Head of caudate nucleus (tissue), 42 donors: Measurements from ENCODE around the gene FLNC.
A peak's percentile ranks its signal among the peaks of the same experiment; 100 is the strongest.

ENCODE experiments used
- DNase-seq, 42 donors: peaks; one replicate each; pipeline versions ENCODE4 v3.0.0 to v3.0.0-alpha.2; 2020 to 2021; ENCODE audit warnings: mixed read lengths in 7 of 42
- intact Hi-C: fragments of 100-400 bp; cut with DNase I; formaldehyde crosslinking; loops from one replicate; pipeline ENCODE4 v1.15.0; 2022

FLNC gene, protein sequence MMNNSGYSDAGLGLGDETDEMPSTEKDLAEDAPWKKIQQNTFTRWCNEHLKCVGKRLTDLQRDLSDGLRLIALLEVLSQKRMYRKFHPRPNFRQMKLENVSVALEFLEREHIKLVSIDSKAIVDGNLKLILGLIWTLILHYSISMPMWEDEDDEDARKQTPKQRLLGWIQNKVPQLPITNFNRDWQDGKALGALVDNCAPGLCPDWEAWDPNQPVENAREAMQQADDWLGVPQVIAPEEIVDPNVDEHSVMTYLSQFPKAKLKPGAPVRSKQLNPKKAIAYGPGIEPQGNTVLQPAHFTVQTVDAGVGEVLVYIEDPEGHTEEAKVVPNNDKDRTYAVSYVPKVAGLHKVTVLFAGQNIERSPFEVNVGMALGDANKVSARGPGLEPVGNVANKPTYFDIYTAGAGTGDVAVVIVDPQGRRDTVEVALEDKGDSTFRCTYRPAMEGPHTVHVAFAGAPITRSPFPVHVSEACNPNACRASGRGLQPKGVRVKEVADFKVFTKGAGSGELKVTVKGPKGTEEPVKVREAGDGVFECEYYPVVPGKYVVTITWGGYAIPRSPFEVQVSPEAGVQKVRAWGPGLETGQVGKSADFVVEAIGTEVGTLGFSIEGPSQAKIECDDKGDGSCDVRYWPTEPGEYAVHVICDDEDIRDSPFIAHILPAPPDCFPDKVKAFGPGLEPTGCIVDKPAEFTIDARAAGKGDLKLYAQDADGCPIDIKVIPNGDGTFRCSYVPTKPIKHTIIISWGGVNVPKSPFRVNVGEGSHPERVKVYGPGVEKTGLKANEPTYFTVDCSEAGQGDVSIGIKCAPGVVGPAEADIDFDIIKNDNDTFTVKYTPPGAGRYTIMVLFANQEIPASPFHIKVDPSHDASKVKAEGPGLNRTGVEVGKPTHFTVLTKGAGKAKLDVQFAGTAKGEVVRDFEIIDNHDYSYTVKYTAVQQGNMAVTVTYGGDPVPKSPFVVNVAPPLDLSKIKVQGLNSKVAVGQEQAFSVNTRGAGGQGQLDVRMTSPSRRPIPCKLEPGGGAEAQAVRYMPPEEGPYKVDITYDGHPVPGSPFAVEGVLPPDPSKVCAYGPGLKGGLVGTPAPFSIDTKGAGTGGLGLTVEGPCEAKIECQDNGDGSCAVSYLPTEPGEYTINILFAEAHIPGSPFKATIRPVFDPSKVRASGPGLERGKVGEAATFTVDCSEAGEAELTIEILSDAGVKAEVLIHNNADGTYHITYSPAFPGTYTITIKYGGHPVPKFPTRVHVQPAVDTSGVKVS (N-terminal part only)

DNA sequence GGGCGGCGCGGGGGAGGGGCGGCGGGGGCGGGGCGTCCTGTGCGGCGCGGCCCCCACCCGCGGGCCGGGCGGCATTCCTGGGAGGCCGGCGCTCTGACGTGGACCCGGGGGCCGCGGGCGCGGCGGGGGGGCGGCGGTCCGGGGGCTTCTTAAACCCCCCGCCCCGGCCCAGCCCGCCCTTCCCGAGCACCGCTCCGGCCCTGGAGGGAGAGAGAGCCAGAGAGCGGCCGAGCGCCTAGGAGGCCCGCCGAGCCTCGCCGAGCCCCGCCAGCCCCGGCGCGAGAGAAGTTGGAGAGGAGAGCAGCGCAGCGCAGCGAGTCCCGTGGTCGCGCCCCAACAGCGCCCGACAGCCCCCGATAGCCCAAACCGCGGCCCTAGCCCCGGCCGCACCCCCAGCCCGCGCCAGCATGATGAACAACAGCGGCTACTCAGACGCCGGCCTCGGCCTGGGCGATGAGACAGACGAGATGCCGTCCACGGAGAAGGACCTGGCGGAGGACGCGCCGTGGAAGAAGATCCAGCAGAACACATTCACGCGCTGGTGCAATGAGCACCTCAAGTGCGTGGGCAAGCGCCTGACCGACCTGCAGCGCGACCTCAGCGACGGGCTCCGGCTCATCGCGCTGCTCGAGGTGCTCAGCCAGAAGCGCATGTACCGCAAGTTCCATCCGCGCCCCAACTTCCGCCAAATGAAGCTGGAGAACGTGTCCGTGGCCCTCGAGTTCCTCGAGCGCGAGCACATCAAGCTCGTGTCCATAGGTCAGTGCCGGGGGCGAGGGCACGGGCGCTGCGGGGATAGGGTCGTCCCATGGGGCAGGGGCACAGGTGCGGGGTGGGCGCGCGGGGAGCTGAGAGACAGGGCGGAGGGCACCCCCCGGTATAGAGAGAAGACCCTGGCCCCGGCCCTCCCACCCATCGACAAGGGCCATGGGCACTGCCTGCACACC is at the start of gene FLNC:
FLNC (plus strand) TSS at position 176 of the 947 bp plus-strand sequence; CDS start at position 408, 232 bp downstream.
- DNase-seq: peak in 3 of 42 donors; percentile 12 to 57 (median 31)
- intact Hi-C loops: no loop called here

DNA sequence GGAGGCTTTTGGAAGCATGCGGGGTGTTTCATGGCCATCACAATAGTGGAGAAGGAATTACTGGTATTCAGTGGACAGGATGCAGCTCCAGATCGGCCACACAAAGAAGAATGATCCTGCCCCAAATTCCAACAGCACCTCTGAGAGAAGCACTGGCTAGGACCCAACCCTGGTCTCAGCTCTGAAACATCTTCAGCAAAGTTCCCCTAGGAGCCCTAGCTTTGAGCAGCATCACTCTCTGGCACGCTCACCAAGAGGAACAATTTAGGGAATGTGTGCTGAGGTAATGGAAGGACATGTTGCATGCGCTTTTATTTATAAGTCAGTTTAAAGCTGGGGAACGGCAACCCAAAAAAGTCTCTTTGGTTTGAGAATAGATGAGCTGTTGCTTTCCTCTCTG is 49.1 kb upstream of the FLNC start:
- no peak for DNase-seq
- intact Hi-C loops: no loop called here

DNA sequence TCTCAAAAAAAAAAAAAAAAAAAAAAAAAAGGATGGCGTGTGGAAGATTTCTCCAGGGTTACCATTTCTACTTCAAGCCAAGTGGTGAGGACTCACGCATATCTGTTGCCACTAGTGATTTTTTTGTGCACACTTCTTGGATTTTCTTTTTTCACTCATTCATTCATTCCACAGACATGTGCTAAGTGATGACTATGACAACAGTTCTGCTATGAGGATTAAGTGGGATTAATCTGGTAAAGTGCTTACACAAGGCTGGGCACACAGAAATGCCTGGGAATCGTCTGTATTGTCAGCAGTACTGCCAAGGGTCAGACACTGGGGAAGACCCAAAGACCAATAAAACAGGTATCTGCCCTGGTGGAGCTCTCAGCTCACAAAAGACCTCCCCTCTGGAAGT is 48.4 kb upstream of the FLNC start:
- intact Hi-C loops: no loop called here
- DNase-seq: no peak

DNA sequence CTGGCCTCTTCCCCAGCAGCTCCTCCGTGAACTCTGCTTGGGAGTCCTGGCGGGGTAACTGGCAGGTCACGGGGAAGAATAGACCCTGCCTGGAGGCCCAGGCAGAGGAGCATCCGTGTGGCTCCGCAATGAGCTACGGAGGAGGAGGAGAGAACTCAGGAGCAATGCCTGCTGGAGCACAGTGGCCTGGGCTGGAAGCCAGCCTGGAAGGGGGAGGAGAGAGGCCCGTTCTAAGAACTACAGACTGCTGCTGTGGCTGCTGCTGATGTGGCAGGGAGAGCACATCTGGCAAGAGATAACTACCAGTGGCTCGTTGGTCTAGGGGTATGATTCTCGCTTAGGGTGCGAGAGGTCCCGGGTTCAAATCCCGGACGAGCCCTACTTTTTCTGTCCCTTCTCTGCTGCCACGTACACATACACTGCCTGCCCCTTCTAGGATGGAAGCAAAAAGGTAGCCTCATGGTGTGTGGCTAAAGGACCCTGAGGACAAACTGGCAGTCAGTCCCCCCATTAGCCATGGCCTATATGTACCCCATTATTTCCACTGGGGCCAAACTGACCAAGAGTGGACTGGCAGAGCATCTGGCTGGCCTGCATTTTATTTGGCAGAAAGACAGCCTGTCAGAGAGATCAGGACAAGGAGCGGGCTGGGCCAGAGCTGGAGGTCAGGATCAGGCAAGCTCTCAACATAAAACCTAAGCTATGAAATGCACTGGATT is 46.9 kb upstream of the FLNC start:
- intact Hi-C loops: no loop called here
- peak in 37 of 42 donors; percentile 21 to 82 (median 58) for DNase-seq

DNA sequence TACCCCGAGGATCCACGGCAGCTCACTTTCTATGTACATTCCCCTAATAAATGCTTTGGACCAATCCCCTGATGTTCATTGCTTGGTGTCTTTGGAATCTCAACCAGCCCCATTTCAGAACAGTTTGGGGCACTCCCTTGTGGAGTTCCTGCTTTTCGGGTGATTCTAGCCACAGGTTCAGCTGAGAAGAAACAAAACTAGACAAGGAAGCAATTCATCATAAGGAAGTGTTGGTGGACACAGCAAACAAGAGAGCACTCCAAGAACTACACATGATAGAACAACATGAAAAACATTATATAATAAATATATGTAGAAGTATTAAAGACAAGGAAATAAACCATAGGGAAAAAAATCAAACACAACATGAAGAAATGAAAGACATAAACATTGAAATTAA is 44.5 kb upstream of the FLNC start:
- DNase-seq: no peak
- intact Hi-C loops: no loop called here

DNA sequence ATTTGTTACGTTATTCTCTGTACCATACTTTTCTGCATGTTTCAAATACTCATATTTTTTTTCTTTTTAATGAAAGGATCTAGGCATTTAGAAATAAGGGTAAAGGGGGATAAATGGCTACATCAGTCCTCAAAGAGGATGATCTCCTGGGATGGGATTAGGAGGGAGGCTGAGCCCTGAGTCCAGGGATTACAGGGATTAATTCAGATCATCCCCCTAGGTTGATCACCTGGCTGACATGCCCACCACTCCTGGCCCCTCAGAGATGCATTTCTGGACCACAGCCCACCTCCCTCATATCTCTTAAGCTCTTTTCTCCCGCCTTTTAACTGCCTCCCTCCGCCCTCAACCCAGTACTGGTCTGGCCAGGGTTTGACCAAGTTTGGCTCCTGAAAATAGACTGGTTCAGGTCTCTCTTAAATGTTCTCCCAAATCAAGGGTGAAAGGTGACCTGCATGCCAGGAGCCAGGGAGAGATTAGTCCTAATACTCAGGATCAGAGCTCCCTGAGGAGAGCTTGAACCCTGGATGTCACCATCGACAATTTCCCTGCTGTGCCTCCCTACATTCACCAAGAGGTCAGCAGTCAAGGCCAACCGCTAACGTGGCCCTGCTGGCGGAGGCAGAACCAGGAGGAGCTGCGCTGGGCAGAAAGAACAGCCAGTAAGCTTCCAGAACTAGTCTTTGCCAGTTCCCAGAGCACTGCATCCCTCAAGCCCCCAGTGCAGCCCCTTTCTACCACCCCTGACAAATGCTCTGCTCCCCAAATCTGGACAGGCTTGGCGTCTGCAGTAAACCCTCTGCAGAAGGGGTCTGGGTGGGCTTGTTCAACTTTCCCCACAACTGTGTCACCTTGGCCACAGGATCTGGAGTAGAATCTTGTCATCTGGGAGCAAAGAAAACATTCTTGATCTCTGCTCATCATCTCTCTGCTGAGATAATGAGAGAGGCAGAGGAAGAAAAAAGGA is 41.5 kb upstream of the FLNC start:
- no peak for DNase-seq
- intact Hi-C loops: no loop called here

DNA sequence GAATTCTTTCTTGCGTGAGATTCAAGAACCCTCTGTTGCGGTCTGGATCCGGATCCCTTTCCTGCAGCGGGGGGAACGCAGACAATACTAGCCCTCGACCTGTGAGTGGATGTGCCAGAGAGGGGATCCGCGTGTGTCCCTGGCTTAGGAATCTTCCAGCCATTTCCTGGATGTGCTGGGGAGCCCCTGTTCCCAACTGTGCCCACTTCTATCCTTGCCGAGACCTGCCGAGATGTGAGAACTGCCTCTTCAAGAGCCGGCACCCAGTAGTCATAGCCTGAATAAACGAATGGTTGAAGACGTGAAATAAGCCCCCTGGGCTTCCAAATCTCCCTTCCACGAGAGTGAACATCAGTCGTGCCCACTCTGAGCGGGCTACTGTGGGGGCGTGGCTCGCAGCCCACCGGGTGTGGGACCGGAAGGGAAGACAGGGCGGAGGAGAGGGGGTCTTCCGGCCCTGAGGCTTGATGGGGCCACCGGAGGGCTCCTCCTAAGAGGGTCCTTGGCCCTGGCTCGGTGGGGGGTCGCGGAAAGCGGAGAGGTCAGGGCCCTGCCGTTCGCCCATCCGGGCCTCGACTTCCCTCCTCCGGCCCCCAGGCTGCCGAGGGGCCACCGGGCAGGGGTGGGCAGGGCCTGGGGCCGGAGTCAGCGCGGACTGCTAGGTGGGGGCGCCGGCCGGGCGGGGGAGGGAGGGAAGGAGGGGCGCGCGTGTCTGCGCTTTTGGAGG is 39.7 kb upstream of the FLNC start:
- intact Hi-C loops: loop anchor here (10.0 kb wide), 1 partner anchor 74 kb away; the partner anchor contains the start of gene ATP6V1F
- peak in 2 of 42 donors; percentile 9 to 31 for DNase-seq

DNA sequence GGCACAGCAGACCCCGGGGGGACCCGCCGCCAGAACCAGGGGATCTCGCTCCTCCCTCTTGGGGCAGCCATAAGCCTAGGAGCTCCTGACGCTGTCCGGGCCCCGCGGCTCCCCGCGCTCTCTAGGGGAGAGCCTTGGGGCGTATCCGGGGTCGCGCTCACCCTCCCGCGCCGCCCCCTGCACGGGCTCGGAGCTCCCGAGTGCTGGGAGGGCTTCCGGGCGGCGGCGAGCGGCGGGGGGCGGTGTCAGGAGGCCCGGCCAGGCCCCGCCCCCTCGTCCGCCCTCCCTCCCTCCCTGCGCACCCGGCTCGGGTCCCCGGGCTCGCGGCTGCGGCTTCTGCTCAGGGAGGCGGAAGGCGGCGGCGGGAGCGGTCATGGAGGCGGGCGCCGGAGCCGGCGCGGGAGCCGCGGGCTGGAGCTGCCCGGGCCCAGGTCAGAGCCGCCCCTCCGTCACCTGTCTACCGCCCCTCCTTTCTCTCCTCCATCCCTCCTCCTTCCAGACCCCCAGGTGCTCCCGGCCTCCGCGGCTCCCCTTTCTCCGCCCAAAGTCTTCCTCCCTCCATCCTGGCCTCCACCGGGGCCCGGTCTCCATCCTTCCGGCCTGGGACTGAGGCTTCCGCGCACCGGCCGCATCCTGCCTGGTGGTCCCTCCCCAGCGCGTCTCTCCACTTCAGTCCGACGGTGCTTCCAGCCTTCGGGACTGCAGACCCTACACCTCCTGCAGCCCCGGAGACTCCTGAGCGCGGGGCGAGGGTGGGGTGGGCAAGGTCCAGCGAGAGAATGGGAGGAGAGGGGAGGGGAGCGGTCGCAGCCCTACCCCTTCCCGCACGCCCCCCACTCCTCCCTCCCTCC is 38.9 kb upstream of the FLNC start, which contains the start of gene CCDC136:
CCDC136 (plus strand) TSS at position 848 of the 851 bp plus-strand sequence. CDS start 444 bp downstream, outside the sequence.
- peak in 41 of 42 donors; percentile 55 to 87 (median 77) for DNase-seq
- intact Hi-C loops: loop anchor here (10.0 kb wide), 1 partner anchor 73 kb away; the partner anchor contains the start of gene ATP6V1F

DNA sequence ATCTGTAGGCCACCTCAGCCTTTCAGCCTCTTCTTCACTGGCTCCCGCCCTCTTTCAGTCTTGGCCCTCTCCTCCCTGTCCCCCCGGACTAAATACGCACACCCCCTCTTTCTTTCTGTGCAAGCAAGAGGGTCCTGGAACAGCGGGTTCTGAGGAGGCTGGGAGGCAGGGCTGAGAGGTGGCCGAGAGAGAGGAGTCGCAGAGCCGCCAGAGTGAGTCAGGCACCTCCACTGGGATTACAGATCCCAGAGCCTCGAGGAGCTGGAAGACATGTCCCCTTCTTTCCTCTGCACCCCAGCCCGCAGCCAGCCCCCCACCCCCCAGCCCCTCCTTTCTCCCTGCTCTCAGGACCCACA is 38.3 kb upstream of the FLNC start:
- intact Hi-C loops: loop anchor here (10.0 kb wide), 1 partner anchor 73 kb away; the partner anchor contains the start of gene ATP6V1F
- peak in 4 of 42 donors; percentile 19 to 57 (median 29) for DNase-seq

DNA sequence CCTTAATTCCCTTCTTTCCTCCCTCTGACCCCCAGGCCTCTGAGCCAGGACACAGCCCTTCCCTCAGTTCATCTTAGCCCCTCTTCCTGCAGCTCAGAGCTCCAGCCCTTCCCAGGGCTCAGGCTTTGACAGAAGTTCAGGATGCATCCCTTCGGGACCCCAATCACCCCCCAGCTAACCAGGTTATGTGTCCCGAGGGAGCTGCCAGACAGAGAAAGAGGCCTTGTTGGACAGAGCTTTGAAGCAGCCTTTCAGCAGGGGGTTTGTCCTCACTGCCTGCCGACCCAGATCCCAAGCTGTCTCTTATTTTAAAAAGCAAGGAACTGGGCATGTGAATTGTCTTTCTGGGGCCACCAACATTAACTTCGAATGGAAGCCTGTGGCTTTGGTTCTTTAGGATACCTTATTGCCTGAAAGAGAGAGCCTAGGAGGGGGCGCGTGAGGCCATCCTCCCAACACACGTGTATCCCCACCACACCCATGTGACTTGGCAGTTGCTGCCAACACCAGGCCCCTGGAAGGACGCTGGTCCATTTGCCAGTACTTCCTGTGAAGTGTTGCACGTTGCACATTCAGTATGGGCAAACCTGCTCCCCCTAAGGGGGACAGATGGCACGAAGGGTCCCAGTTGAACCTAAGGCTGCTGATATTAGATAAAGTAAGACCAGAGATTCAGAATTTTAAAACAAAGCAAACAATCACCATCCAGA is 37.6 kb upstream of the FLNC start:
- intact Hi-C loops: loop anchor here (10.0 kb wide), 1 partner anchor 72 kb away; the partner anchor contains the start of gene ATP6V1F
- DNase-seq: peak in 3 of 42 donors; percentile 20 to 38 (median 24)

DNA sequence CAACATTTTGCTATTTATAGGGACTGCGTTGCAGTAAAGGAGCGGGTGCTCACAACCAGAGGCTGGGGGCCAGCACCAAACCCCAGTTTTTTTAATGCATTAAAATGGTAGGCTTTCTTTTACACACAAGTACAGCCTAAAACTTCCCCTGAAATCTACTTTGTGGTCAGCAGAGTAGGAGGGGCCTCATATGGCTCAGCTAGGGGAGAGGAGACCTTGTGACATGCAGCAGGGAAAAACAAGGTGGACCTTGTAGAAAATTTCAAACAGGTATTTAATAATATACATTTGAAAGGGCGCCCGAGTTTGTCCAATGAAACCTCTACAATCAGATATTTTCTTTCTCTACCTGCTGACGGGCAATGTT is 37.0 kb upstream of the FLNC start:
- DNase-seq: no peak
- intact Hi-C loops: loop anchor here (10.0 kb wide), 1 partner anchor 72 kb away; the partner anchor contains the start of gene ATP6V1F

DNA sequence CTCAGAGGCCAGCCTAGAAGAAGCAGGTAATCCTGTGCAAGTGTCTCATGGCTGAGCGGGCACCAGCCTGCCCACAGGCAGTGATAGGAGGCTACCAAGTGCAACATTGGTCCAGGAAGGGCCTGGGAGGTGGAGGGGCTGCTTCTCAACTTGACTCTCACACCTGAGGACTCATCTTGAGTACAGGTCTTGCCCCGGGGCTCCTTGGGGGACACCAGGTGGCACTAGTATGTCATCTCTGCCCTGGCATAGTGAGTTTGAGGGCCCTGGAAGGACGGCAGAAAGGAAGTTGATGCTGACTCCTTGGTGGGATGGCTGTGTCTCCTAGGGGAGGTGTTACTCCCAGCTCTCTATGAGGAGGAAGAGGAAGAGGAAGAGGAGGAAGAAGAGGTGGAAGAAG is 36.2 kb upstream of the FLNC start:
- DNase-seq: peak in 2 of 42 donors; percentile 17 to 57
- intact Hi-C loops: loop anchor here (10.0 kb wide), 1 partner anchor 71 kb away; the partner anchor contains the start of gene ATP6V1F

DNA sequence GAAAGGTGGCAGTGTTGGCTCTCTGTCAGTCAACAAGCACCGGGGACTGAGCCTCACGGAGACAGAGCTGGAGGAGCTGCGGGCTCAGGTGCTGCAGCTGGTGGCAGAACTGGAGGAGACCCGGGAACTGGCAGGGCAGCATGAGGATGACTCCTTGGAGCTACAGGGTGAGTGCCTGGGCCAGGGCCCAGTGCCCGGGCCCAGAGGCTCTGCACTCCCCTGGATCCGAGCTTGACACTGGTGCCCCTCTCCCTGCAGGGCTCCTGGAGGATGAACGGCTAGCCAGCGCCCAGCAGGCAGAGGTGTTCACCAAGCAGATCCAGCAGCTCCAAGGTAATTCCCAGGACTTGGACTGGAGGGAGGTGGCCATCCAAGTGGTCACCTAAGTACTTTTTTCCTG is 35.8 kb upstream of the FLNC start:
- intact Hi-C loops: loop anchor here (10.0 kb wide), 1 partner anchor 70 kb away; the partner anchor contains the start of gene ATP6V1F
- no peak for DNase-seq
